BE2C (cell line): ENCODE data around the gene PHEX.

Source experiments
- DNase-seq: peaks from one replicate; pipeline ENCODE4 v3.0.0-alpha.2; 2020
- H3K27me3 ChIP-seq: fragments of 250-450 bp; sonication (Bioruptor Pico); 2 replicates; pipeline ENCODE4 v1.5.1; 2020; ENCODE audit warnings: mild to moderate bottlenecking
- H3K36me3 ChIP-seq: fragments of 250-450 bp; sonication (Bioruptor Pico); 2 replicates; pipeline ENCODE4 v1.5.1; 2020; ENCODE audit warnings: mild to moderate bottlenecking
- H3K4me1 ChIP-seq: fragments of 250-450 bp; sonication (Bioruptor Pico); 2 replicates; pipeline ENCODE4 v1.5.1; 2020
- H3K4me3 ChIP-seq: 2 replicates; pipeline ENCODE4 v1.5.1; 2011; ENCODE audit warnings: low read depth, low read length
- H3K9me3 ChIP-seq: fragments of 250-450 bp; sonication (Bioruptor Pico); 2 replicates; pipeline ENCODE4 v1.5.1; 2020
- TF ChIP-seq, protein P1 (sequence below): IDR thresholded peaks from 2 replicates; pipeline ENCODE4 v1.5.1; 2012; ENCODE audit warnings: mild to moderate bottlenecking, low read depth, low read length

Gene PHEX

GRCh38 chrX:22110729-22111494 lies 78.8 kb downstream of the PHEX start:
- no peak overlapping the region for H3K4me3 ChIP-seq
- H3K36me3 ChIP-seq, result no peaks in the 10 kb centered on the region
- TF ChIP-seq, protein P1, sequence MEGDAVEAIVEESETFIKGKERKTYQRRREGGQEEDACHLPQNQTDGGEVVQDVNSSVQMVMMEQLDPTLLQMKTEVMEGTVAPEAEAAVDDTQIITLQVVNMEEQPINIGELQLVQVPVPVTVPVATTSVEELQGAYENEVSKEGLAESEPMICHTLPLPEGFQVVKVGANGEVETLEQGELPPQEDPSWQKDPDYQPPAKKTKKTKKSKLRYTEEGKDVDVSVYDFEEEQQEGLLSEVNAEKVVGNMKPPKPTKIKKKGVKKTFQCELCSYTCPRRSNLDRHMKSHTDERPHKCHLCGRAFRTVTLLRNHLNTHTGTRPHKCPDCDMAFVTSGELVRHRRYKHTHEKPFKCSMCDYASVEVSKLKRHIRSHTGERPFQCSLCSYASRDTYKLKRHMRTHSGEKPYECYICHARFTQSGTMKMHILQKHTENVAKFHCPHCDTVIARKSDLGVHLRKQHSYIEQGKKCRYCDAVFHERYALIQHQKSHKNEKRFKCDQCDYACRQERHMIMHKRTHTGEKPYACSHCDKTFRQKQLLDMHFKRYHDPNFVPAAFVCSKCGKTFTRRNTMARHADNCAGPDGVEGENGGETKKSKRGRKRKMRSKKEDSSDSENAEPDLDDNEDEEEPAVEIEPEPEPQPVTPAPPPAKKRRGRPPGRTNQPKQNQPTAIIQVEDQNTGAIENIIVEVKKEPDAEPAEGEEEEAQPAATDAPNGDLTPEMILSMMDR, result no peak
- H3K9me3 ChIP-seq, result no peaks in the 10 kb centered on the region
- H3K4me1 ChIP-seq, result no peaks in the 10 kb centered on the region
- H3K27me3 ChIP-seq, result no peaks in the 10 kb centered on the region
- DNase-seq, result no peak

DNA sequence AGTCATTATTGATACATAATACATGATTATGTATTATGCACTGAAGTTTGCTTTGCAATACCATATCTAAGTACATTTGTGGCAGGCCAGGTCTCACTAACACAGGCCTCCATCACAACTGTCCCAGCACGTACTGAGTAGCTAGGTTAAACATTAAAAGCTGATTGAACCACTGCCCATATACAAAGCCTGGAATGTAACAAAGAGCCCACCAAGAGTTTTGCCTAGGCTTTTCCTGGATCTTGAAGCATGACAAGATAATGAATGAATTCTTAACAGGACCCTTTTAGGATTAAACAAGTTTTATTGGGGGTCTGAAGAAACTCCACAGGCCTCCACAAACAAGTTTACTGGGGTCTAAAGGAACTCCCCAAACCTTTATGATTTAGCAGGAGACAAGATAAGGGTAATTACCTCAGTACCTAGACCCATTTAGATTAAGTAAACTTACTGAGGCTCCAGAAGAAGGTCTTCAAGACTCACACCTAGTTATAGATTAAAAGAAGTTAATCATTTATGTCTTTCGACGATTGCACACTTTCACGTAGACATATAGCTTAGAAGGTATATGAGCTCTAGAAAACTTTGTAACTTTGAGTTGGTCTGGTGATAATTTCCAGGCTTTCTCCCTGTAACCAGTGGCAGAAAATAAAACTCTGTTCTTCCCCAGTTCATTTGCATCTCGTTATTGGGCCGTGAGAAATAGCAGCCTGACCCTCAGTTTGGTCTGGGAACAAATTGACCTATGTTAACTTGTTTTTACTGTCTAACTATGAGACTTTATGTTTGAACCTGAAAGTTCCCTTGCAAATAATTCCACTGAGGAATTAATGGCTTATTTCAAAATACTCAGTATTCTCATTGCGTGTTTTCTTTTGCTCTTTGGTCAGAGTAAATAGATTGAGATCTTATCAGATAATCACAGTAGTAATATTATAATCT lies 84.8 kb downstream of the PHEX start:
- H3K4me1 ChIP-seq, result peaks cover 3% of the 10 kb centered on the region; the same call in 1 of the 2 replicates
- DNase-seq, result no peak
- TF ChIP-seq, protein P1, result no peak
- H3K36me3 ChIP-seq, result no peaks in the 10 kb centered on the region
- H3K9me3 ChIP-seq, result no peaks in the 10 kb centered on the region
- H3K4me3 ChIP-seq, result no peak overlapping the region
- no peaks in the 10 kb centered on the region for H3K27me3 ChIP-seq

GRCh38 chrX:22117633-22118032 lies 85.5 kb downstream of the PHEX start:
- no peaks in the 10 kb centered on the region for H3K9me3 ChIP-seq
- H3K36me3 ChIP-seq, result no peaks in the 10 kb centered on the region
- H3K4me1 ChIP-seq, result peaks cover 3% of the 10 kb centered on the region; the same call in 1 of the 2 replicates
- no peaks in the 10 kb centered on the region for H3K27me3 ChIP-seq
- no peak overlapping the region for H3K4me3 ChIP-seq
- no peak for DNase-seq
- TF ChIP-seq, protein P1, result no peak

DNA sequence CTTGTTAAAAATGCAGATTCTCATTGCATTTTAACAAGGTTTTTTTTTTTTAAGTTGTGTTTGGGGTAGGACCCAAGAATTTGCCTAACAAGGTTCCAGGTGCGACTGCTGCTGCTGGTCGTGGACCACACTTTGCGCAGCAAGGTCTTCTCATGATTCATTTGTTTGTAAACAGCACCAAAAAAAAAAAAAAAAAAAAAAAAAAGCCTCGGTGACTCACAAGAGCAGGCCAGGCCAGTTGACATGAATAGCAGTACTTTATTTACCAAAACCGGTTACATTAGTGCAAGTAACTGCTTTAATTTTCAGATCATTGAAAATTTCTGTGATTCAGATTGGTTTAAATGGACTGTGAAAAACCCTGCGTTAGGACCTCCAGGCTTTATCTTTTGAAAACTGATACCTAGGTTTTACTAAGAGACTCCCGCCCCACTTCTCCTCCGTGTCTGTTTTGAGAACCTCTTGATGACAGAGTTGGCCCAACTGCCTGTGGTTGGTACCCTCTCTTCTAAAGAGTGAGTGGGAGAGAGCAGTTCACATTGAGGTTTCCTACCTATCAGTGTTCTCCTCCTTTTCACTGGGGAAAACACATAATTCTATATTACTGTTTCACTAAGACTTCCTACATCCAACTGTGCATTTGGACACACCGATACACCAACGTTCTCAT lies 86.2 kb downstream of the PHEX start:
- DNase-seq, result no peak
- no peaks in the 10 kb centered on the region for H3K27me3 ChIP-seq

GRCh38 chrX:22121161-22121560 lies 89.0 kb downstream of the PHEX start:
- no peaks in the 10 kb centered on the region for H3K9me3 ChIP-seq
- H3K27me3 ChIP-seq, result no peaks in the 10 kb centered on the region
- no peaks in the 10 kb centered on the region for H3K36me3 ChIP-seq
- H3K4me1 ChIP-seq, result peaks cover 3% of the 10 kb centered on the region; the same call in 1 of the 2 replicates
- TF ChIP-seq, protein P1, result no peak
- DNase-seq, result no peak
- H3K4me3 ChIP-seq, result no peak overlapping the region

More for the DNA sequence above, 86.2 kb downstream of the PHEX start:
- no peaks in the 10 kb centered on the region for H3K36me3 ChIP-seq
- peaks cover 3% of the 10 kb centered on the region; the same call in 1 of the 2 replicates for H3K4me1 ChIP-seq
- no peaks in the 10 kb centered on the region for H3K9me3 ChIP-seq
- no peak overlapping the region for H3K4me3 ChIP-seq
- TF ChIP-seq, protein P1, result no peak
